ENCODE results near the gene SHROOM3. TPM values are rescaled to one million over a fixed set of nuclear protein-coding genes. Genes with fewer than 3 reads are reported as not detected.

Gene SHROOM3
- total RNA-seq, 2 donors from 2014 or later, result 18.1 to 21.8 TPM

- no peak overlapping the region for H3K9ac ChIP-seq (ENCODE audit: extremely low read depth, low read length, poor library complexity, severe bottlenecking)
- no peaks in the 10 kb centered on the region for H3K27me3 Mint-ChIP-seq (ENCODE audit: insufficient read depth)
- H3K36me3 ChIP-seq (ENCODE audit: control insufficient read depth, insufficient read depth, low read length), result no peaks in the 10 kb centered on the region
- no peaks in the 10 kb centered on the region for H3K27me3 ChIP-seq (ENCODE audit: control insufficient read depth, insufficient read depth, low read length, poor library complexity, severe bottlenecking)
- no peak overlapping the region for H3K4me3 Mint-ChIP-seq
- DNase-seq, result no peak
- no peak overlapping the region for H3K4me3 ChIP-seq (ENCODE audit: low read length)
- H3K9me3 Mint-ChIP-seq, result no peaks in the 10 kb centered on the region
- H3K27ac Mint-ChIP-seq, result no peak overlapping the region
- H3K4me1 Mint-ChIP-seq, result peaks cover 2% of the 10 kb centered on the region
- 90% methylated on average over 1 of the region's 1 CpG; no CpG with 5 or more reads in 1 of the 2 experiments for WGBS, 2 experiments (ENCODE audit: insufficient coverage in 1 of 2, insufficient read length in 1 of 2)
- no peaks in the 10 kb centered on the region for H3K9me3 ChIP-seq (ENCODE audit: control insufficient read depth, low read length)
- H3K4me1 ChIP-seq (ENCODE audit: control insufficient read depth, insufficient read depth, low read length), result peaks cover 3% of the 10 kb centered on the region
- TF ChIP-seq CTCF (conservative IDR thresholded peaks at IDR 0.05), result no peak
- no peaks in the 10 kb centered on the region for H3K36me3 Mint-ChIP-seq (ENCODE audit: low read depth)
- H3K27ac ChIP-seq (ENCODE audit: low read depth, low read length), result no peak overlapping the region
Measured at GRCh38 chr4:76429636-76430035, 5.4 kb upstream of the SHROOM3 start.

- WGBS, 2 experiments (ENCODE audit: insufficient coverage in 1 of 2, insufficient read length in 1 of 2), result 53 to 55% methylated on average over 15 of the region's 15 CpGs
- no peaks in the 10 kb centered on the region for H3K36me3 ChIP-seq (ENCODE audit: control insufficient read depth, insufficient read depth, low read length)
- H3K27me3 ChIP-seq (ENCODE audit: control insufficient read depth, insufficient read depth, low read length, poor library complexity, severe bottlenecking), result no peaks in the 10 kb centered on the region
- DNase-seq, result peak; percentile 61
- H3K9me3 ChIP-seq (ENCODE audit: control insufficient read depth, low read length), result no peaks in the 10 kb centered on the region
- peak; percentile 90 for TF ChIP-seq CTCF (conservative IDR thresholded peaks at IDR 0.05)
- no peak overlapping the region for H3K4me3 ChIP-seq (ENCODE audit: low read length)
- Mint-ChIP-seq H3K36me3 (ENCODE audit: low read depth) (no peaks in the 10 kb centered on the region), H3K27ac (peak overlapping the region; percentile 39), H3K4me1 (peaks cover 13% of the 10 kb centered on the region), H3K27me3 (ENCODE audit: insufficient read depth) (no peaks in the 10 kb centered on the region), H3K9me3 (no peaks in the 10 kb centered on the region), H3K4me3 (no peak overlapping the region)
- H3K27ac ChIP-seq (ENCODE audit: low read depth, low read length), result no peak overlapping the region
- no peak overlapping the region for H3K9ac ChIP-seq (ENCODE audit: extremely low read depth, low read length, poor library complexity, severe bottlenecking)
- H3K4me1 ChIP-seq (ENCODE audit: control insufficient read depth, insufficient read depth, low read length), result peaks cover 10% of the 10 kb centered on the region
Measured at GRCh38 chr4:76430519-76431388, 4.3 kb upstream of the SHROOM3 start.

- TF ChIP-seq CTCF (conservative IDR thresholded peaks at IDR 0.05), result peak; percentile 37
- Histone ChIP-seq H3K9me3 (ENCODE audit: control insufficient read depth, low read length) (no peaks in the 10 kb centered on the region), H3K4me3 (ENCODE audit: low read length) (peak overlapping the region; percentile 76), H3K9ac (ENCODE audit: extremely low read depth, low read length, poor library complexity, severe bottlenecking) (peak overlapping the region; percentile 28), H3K4me1 (ENCODE audit: control insufficient read depth, insufficient read depth, low read length) (peaks cover 11% of the 10 kb centered on the region), H3K27ac (ENCODE audit: low read depth, low read length) (peak overlapping the region; percentile 92), H3K36me3 (ENCODE audit: control insufficient read depth, insufficient read depth, low read length) (no peaks in the 10 kb centered on the region), H3K27me3 (ENCODE audit: control insufficient read depth, insufficient read depth, low read length, poor library complexity, severe bottlenecking) (no peaks in the 10 kb centered on the region)
- no peaks in the 10 kb centered on the region for H3K9me3 Mint-ChIP-seq
- peaks cover 18% of the 10 kb centered on the region for H3K4me1 Mint-ChIP-seq
- no peaks in the 10 kb centered on the region for H3K27me3 Mint-ChIP-seq (ENCODE audit: insufficient read depth)
- no peaks in the 10 kb centered on the region for H3K36me3 Mint-ChIP-seq (ENCODE audit: low read depth)
- 26 to 44% methylated on average over 4 to 7 of the region's 7 CpGs for WGBS, 2 experiments (ENCODE audit: insufficient coverage in 1 of 2, insufficient read length in 1 of 2)
- H3K27ac Mint-ChIP-seq, result peak overlapping the region; percentile 72
- H3K4me3 Mint-ChIP-seq, result peak overlapping the region; percentile 53
- no peak for DNase-seq
Measured at GRCh38 chr4:76435528-76436319, 695 bp downstream of the SHROOM3 start.

All from endodermal cell (in vitro differentiated cells).